ENCODE data around the gene ADAMTS9. TPM values are rescaled to one million over a fixed set of nuclear protein-coding genes. Genes with fewer than 3 reads are reported as not detected.

Gene ADAMTS9
- total RNA-seq, 1 donor from 2014 or later: not detected

DNA sequence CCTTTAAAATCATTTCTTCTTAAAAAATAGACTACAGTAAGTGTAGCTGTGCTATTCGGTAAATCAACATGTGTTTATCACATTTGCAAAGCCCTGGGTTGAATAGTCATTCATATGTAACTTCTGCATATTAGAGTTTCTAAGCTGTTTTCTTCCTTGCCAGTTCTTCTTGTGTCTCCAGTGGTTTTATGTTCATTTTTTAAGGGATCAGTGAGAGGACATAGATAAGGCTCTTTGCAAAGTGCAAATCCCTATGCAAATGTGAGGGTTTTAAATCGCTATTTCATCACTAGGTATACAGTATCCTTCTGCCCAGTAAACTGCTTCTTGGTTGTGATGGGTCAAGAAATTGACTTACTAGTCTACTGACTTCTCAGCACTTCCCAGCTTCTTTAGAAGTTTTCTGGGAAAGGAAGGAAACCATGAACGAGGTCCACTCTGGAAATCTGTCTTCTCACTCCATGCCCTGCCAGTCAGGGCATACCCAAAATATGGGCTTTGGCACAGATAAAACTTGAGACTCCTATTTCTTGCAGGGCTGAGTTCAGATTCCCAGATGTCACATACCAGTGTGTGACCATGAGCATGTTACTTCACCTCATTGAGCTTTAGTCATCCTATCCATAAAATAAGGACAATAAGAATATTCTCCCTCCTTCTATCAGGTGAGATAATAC, 38.8 kb upstream of the ADAMTS9 start:
- CTCF ChIA-PET: no interaction called here

GRCh38 chr3:64718976-64719375, 31.2 kb upstream of the ADAMTS9 start:
- Mint-ChIP-seq H3K4me3 (no peak overlapping the region), H3K27me3 (no peaks in the 10 kb centered on the region), H3K27ac (no peak overlapping the region), H3K9me3 (peaks cover 2% of the 10 kb centered on the region), H3K36me3 (ENCODE audit: low read depth) (no peaks in the 10 kb centered on the region), H3K4me1 (no peaks in the 10 kb centered on the region)
- TF ChIP-seq CTCF (IDR thresholded peaks at IDR 0.05): no peak
- ATAC-seq (ENCODE audit: low read depth): no peak
- no peak for DNase-seq
- intact Hi-C loops (cut with micrococcal nuclease): no loop called here
- ChIA-PET POLR2A (no interaction called here), CTCF (no interaction called here)

More for the DNA sequence above, 38.8 kb upstream of the ADAMTS9 start:
- no peaks in the 10 kb centered on the region for H3K4me1 Mint-ChIP-seq
- peaks cover 3% of the 10 kb centered on the region for H3K9me3 Mint-ChIP-seq
- no peak for TF ChIP-seq CTCF (IDR thresholded peaks at IDR 0.05)
- no peaks in the 10 kb centered on the region for H3K27me3 Mint-ChIP-seq
- POLR2A ChIA-PET: no interaction called here
- no peak for ATAC-seq (ENCODE audit: low read depth)
- H3K36me3 Mint-ChIP-seq (ENCODE audit: low read depth): no peaks in the 10 kb centered on the region
- H3K4me3 Mint-ChIP-seq: no peak overlapping the region
- DNase-seq: no peak
- intact Hi-C loops (cut with micrococcal nuclease): no loop called here
- H3K27ac Mint-ChIP-seq: no peak overlapping the region

DNA sequence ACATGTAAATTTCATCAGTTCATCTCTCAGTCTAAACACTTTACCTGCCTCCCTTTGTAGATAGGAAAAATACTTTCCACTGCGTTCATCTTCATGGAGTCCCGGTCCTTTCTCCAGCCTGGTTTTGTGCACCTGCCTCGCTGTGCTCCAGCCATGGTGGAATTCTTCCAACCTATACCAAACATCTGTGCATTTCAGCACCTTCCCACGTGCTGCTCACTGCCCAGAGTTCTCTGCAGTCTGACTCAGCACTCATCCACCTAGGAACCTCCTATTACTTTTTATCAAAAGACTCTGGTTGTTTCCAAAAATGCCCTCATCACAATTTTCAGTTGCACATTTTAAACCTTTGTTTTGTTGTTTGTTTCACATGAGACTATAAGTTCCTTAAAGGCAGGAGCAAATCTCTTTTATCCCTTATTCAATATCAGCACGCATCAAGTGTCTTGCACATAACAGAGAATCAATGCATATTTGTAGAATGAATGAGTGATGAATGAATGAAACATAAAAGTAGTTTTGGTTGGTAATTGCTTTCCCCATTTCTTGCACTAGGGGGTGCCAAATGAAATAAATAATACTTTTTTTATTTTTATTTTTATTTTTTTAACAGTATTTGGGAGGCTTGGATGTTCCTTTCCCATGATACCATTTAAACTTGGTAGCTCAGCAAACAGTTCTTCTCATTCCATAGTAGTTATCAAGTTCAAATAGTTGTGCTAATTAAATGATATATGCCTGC, 30.2 kb upstream of the ADAMTS9 start:
- H3K9me3 Mint-ChIP-seq: peaks cover 2% of the 10 kb centered on the region
- no peaks in the 10 kb centered on the region for H3K36me3 Mint-ChIP-seq (ENCODE audit: low read depth)
- no peak for ATAC-seq (ENCODE audit: low read depth)
- no peak for DNase-seq
- no peak overlapping the region for H3K4me3 Mint-ChIP-seq
- no peak overlapping the region for H3K27ac Mint-ChIP-seq
- no peaks in the 10 kb centered on the region for H3K4me1 Mint-ChIP-seq
- CTCF ChIA-PET: no interaction called here
- TF ChIP-seq CTCF (IDR thresholded peaks at IDR 0.05): no peak
- no peaks in the 10 kb centered on the region for H3K27me3 Mint-ChIP-seq
- intact Hi-C loops (cut with micrococcal nuclease): no loop called here
- POLR2A ChIA-PET: no interaction called here

GRCh38 chr3:64717411-64717810, 29.6 kb upstream of the ADAMTS9 start:
- ChIA-PET CTCF (no interaction called here), POLR2A (no interaction called here)
- DNase-seq: no peak
- no peak overlapping the region for H3K4me3 Mint-ChIP-seq
- H3K27me3 Mint-ChIP-seq: no peaks in the 10 kb centered on the region
- intact Hi-C loops (cut with micrococcal nuclease): no loop called here
- ATAC-seq (ENCODE audit: low read depth): no peak
- H3K4me1 Mint-ChIP-seq: no peaks in the 10 kb centered on the region
- H3K27ac Mint-ChIP-seq: no peak overlapping the region
- H3K36me3 Mint-ChIP-seq (ENCODE audit: low read depth): no peaks in the 10 kb centered on the region
- peaks cover 2% of the 10 kb centered on the region for H3K9me3 Mint-ChIP-seq
- TF ChIP-seq CTCF (IDR thresholded peaks at IDR 0.05): no peak

GRCh38 chr3:64716110-64716710, 28.4 kb upstream of the ADAMTS9 start:
- Mint-ChIP-seq H3K36me3 (ENCODE audit: low read depth) (no peaks in the 10 kb centered on the region), H3K27ac (no peak overlapping the region), H3K4me3 (no peak overlapping the region), H3K27me3 (no peaks in the 10 kb centered on the region), H3K4me1 (no peaks in the 10 kb centered on the region), H3K9me3 (peaks cover 2% of the 10 kb centered on the region)
- DNase-seq (no peak), ATAC-seq (ENCODE audit: low read depth) (no peak)
- intact Hi-C loops (cut with micrococcal nuclease): no loop called here
- no peak for TF ChIP-seq CTCF (IDR thresholded peaks at IDR 0.05)
- CTCF ChIA-PET: no interaction called here
- POLR2A ChIA-PET: no interaction called here
